ENCODE measurements around the gene FAM222B. TPM values are rescaled to one million over a fixed set of nuclear protein-coding genes. Genes with fewer than 3 reads are reported as not detected.

Gene FAM222B
- total and polyA plus RNA-seq, 9 of the 15 experiments (the other 6 are each of a cell fraction or from before 2014, with no cell fraction given): 4.0 to 34.6 (median 7.5) TPM

DNA sequence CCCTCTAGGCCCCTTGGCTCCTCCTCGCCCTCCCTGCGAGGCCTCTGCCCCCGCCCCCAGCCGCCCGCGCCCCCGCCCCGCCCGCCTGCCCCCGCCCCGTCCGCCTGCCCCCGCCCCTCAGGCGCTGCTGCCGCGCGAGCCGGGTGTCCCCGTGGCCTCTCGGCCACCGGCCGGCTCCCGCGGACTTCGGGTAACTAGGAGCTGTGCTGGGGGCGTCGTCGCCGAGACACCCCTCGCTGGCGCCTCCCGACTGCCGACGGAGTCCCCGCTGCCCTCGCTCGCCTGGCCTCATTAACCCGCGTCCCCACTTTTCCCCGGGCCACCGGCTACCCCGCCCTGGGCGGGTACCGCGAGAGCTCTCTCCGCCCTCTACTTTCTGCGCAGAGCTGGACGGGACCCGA, 116.4 kb downstream of the FAM222B start, which contains the start of gene TLCD1:
TSS of gene TLCD1 (minus strand) at position 8 of the 401 bp plus-strand sequence. CDS start 136 bp downstream, outside the sequence.
- FAIRE-seq (no peak), ATAC-seq (peak; percentile 57), DNase-seq (ENCODE audit: extremely low read depth in 1 of 4, low spot score in 3 of 4) (peak in 2 of 4 experiments; percentile 87 to 94)
- Histone ChIP-seq H3K4me2 (ENCODE audit: insufficient read depth, low read length) (peak within 1 kb of the TSS; percentile 100), H3K4me1 (replicated peaks in 1 of 2; ENCODE audit: control insufficient read depth in 2 of 2, insufficient read depth in 2 of 2, low read length in 2 of 2) (peaks cover 52 to 66% of the 10 kb centered on the region in 2 experiments), H3K36me3 (ENCODE audit: control insufficient read depth, insufficient read depth, low read length) (peaks cover 44% of the 10 kb centered on the region), H3K4me3 (peak within 1 kb of the TSS; percentile 83), H3K27me3 (ENCODE audit: control insufficient read depth in 2 of 2, insufficient read depth in 2 of 2, low read length in 2 of 2) (no peaks in the 10 kb centered on the region), H4K20me1 (replicated peaks; ENCODE audit: control insufficient read depth, insufficient read depth, low read length) (peaks cover 37% of the 10 kb centered on the region), H3K79me2 (ENCODE audit: control insufficient read depth, insufficient read depth, low read length) (peaks cover 58% of the 10 kb centered on the region), H3K9me3 (replicated peaks; ENCODE audit: control insufficient read depth, insufficient read depth, low read depth, low read length) (no peaks in the 10 kb centered on the region), H2AFZ (ENCODE audit: low read depth, low read length) (peak within 1 kb of the TSS; percentile 95), H3K9me1 (ENCODE audit: control insufficient read depth, insufficient read depth, low read length) (no peaks in the 10 kb centered on the region), H3K27ac (ENCODE audit: extremely low read depth, low read depth, low read length) (peak within 1 kb of the TSS; percentile 97), H3K9ac (ENCODE audit: insufficient read depth in 1 of 2, low read depth in 2 of 2, low read length in 2 of 2) (peak within 1 kb of the TSS; percentile 97 to 100)
- WGBS (ENCODE audit: insufficient coverage, low coverage, missing lambda C conversion rate): under 1% methylated on average over 36 of the region's 49 CpGs
- intact Hi-C loops (cut with micrococcal nuclease) (loop anchor here (2.0 to 10.0 kb wide), 7 partner anchors 86 to 389 kb away; partner anchors contain the start of genes DHRS13 and SPAG5), in situ Hi-C loops (cut with MboI) (no loop called here)
- ChIA-PET CTCF (ENCODE audit: low intra/inter-chr PET ratio) (interaction anchor here (1.1 to 3.9 kb wide), 7 partner anchors 17 to 227 kb away, joined by 3 to 117 read pairs (median 14); partner anchors contain the start of genes DHRS13 and TRAF4), POLR2A (interaction anchor here (0.5 to 11.1 kb wide), 32 partner anchors 9 to 568 kb away, joined by 3 to 367 read pairs (median 4); partner anchors contain the start of genes DHRS13, NUFIP2, PHF12 and PROCA1)
- no TSS peak for BruUV-seq (replicated peaks)
- TF ChIP-seq U2AF1 (optimal IDR thresholded peaks at IDR 0.05; ENCODE audit: low read depth, low read length) (peak; percentile 1), CHD2 (IDR thresholded peaks at IDR 0.05; ENCODE audit: low read depth, low read length) (peak; percentile 93), WHSC1 (IDR thresholded peaks at IDR 0.05; ENCODE audit: low read length) (no peak), CREBBP (IDR thresholded peaks at IDR 0.05; ENCODE audit: low read depth, low read length) (no peak), SREBF1 (IDR thresholded peaks at IDR 0.05; ENCODE audit: borderline replicate concordance, low read depth, low read length) (no peak), NFXL1 (CRISPR knock-in tag; IDR thresholded peaks at IDR 0.05) (no peak), E2F3 (CRISPR knock-in tag; IDR thresholded peaks at IDR 0.05) (no peak), POLR2A (conservative IDR thresholded peaks at IDR 0.05) (no peak), NUFIP1 (IDR thresholded peaks at IDR 0.05; ENCODE audit: partially characterized antibody) (no peak), TBL1XR1 (IDR thresholded peaks at IDR 0.05; ENCODE audit: low read length in 2 of 2) (no peak), POLR2G (IDR thresholded peaks at IDR 0.05; ENCODE audit: low read depth, low read length) (peak; percentile 81)
- TF ChIP-seq, protein P1, sequence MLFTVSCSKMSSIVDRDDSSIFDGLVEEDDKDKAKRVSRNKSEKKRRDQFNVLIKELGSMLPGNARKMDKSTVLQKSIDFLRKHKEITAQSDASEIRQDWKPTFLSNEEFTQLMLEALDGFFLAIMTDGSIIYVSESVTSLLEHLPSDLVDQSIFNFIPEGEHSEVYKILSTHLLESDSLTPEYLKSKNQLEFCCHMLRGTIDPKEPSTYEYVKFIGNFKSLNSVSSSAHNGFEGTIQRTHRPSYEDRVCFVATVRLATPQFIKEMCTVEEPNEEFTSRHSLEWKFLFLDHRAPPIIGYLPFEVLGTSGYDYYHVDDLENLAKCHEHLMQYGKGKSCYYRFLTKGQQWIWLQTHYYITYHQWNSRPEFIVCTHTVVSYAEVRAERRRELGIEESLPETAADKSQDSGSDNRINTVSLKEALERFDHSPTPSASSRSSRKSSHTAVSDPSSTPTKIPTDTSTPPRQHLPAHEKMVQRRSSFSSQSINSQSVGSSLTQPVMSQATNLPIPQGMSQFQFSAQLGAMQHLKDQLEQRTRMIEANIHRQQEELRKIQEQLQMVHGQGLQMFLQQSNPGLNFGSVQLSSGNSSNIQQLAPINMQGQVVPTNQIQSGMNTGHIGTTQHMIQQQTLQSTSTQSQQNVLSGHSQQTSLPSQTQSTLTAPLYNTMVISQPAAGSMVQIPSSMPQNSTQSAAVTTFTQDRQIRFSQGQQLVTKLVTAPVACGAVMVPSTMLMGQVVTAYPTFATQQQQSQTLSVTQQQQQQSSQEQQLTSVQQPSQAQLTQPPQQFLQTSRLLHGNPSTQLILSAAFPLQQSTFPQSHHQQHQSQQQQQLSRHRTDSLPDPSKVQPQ (CRISPR knock-in tag; IDR thresholded peaks at IDR 0.05; ENCODE audit: borderline replicate concordance): no peak

All from K562 (cell line).